Uterus (tissue), 4 donors: ENCODE results near the gene UMODL1. TPM values are rescaled to one million over a fixed set of nuclear protein-coding genes. Genes with fewer than 3 reads are reported as not detected.

ENCODE experiments used
- DNase-seq, 2 donors: peaks; one replicate each; pipeline ENCODE4 v3.0.0-alpha.2; 2019 to 2020
- H3K27ac ChIP-seq, 2 donors: fragments of 200-600 bp; sonication (generic); 1 replicate in 1 of 2; 2 replicates in 1 of 2; pipeline ENCODE4 v1.5.1; 2016 to 2018
- H3K27me3 ChIP-seq, 2 donors: fragments of 200-600 bp; sonication (generic); one replicate each; pipeline ENCODE4 v1.5.1; 2018 to 2019; ENCODE audit warnings: control low read depth in 1 of 2
- H3K36me3 ChIP-seq, 2 donors: fragments of 200-600 bp; sonication (generic); one replicate each; pipeline ENCODE4 v1.5.1; 2019; ENCODE audit warnings: control low read depth in 1 of 2
- H3K4me1 ChIP-seq, 2 donors: fragments of 200-600 bp; sonication (generic); one replicate each; pipeline ENCODE4 v1.5.1; 2018 to 2019; ENCODE audit warnings: control low read depth in 1 of 2
- H3K4me3 ChIP-seq, 2 donors: fragments of 200-600 bp; sonication (generic); 1 replicate in 1 of 2; 2 replicates in 1 of 2; pipeline ENCODE4 v1.5.1; 2018 to 2019; ENCODE audit warnings: mild to moderate bottlenecking in 1 of 2
- H3K9me3 ChIP-seq, 2 donors: fragments of 200-600 bp; sonication (generic); one replicate each; pipeline ENCODE4 v1.5.1; 2019; ENCODE audit warnings: control low read depth in 1 of 2
- POLR2A ChIP-seq, 2 donors: fragments of 450-650 bp; IDR thresholded peaks; one replicate each; pipeline ENCODE4 v1.6.1; 2016; ENCODE audit warnings: antibody characterized with exemption in 2 of 2, mild to moderate bottlenecking in 1 of 2, moderate library complexity in 1 of 2
- intact Hi-C: fragments of 100-400 bp; cut with DNase I; formaldehyde crosslinking; loops from one replicate; pipeline ENCODE4 v1.15.1; 2023; ENCODE audit warnings: low total_unique reads
- total RNA-seq, 4 donors: library from RNA; depleted of rRNA in 3 of 4; stranded (reverse); fragments of >200 nt in 3 of 4; gene quantifications; one replicate each; pipeline versions ENCODE4 v1.1.0 to v1.2.4, GENCODE V29; 2014 to 2023
- TF ChIP-seq, protein P1 (sequence below), 4 experiments: fragments of 200-600 bp in 2 of 4; fragments of 450-650 bp in 2 of 4; sonication (generic) in 2 of 4; IDR thresholded peaks; one replicate each; pipeline ENCODE4 v1.5.1; 2016 to 2019; ENCODE audit warnings: antibody characterized with exemption in 4 of 4, mild to moderate bottlenecking in 2 of 4, moderate library complexity in 1 of 4
- donor health status: DM: yes; HTN: yes; CAD: no.

Gene UMODL1
- total RNA-seq, 4 donors from 2014 or later, result not detected

- H3K27ac ChIP-seq, result no peak overlapping the region
- no peaks in the 10 kb centered on the region for H3K9me3 ChIP-seq
- no peak overlapping the region for H3K4me3 ChIP-seq
- TF ChIP-seq, protein P1, sequence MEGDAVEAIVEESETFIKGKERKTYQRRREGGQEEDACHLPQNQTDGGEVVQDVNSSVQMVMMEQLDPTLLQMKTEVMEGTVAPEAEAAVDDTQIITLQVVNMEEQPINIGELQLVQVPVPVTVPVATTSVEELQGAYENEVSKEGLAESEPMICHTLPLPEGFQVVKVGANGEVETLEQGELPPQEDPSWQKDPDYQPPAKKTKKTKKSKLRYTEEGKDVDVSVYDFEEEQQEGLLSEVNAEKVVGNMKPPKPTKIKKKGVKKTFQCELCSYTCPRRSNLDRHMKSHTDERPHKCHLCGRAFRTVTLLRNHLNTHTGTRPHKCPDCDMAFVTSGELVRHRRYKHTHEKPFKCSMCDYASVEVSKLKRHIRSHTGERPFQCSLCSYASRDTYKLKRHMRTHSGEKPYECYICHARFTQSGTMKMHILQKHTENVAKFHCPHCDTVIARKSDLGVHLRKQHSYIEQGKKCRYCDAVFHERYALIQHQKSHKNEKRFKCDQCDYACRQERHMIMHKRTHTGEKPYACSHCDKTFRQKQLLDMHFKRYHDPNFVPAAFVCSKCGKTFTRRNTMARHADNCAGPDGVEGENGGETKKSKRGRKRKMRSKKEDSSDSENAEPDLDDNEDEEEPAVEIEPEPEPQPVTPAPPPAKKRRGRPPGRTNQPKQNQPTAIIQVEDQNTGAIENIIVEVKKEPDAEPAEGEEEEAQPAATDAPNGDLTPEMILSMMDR (IDR thresholded peaks at IDR 0.05), result no peak
- no peak for TF ChIP-seq POLR2A (IDR thresholded peaks at IDR 0.05)
- H3K36me3 ChIP-seq, result no peaks in the 10 kb centered on the region
- intact Hi-C loops, result no loop called here
- no peaks in the 10 kb centered on the region for H3K27me3 ChIP-seq
- DNase-seq, result no peak
- H3K4me1 ChIP-seq, result no peaks in the 10 kb centered on the region
These were observed 66.2 kb downstream of the UMODL1 start for GRCh38 chr21:42137191-42137904.

DNA sequence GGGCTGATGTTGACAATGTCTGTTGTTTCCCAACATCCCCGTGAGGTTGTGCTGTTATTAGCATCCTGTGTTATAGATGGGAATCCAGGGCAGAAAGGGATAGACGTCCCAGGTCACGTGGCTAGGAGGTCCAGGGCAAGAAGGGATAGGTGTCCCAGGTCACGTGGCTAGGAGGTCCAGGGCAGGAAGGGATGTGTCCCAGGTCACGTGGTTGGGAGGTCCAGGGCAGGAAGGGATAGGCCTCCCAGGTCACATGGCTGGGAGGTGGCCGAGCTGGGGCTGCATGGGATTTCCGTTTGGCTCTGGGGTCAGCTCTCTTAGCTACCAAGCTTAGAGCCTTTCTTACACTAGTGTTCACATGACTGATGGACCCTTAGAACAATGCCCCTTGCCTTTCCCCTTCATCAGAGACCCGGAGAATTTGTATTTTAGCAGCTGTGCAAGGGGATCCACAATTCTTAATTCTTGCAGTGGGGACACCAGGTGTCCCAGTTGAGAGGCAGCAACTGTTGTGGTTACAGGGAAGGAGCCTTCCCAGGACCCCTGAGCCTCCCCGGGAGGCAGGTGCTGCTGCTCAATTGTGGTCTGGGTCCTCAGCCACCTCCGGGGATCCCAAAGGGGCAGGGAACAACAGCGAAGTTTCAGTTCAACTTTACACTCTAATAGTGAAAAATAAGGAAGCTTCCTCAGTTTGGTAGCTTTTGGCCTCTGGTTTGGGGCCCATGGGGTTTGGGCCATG lies 69.2 kb downstream of the UMODL1 start:
- no peak for TF ChIP-seq POLR2A (IDR thresholded peaks at IDR 0.05)
- TF ChIP-seq, protein P1 (IDR thresholded peaks at IDR 0.05), result no peak
- Histone ChIP-seq H3K27ac (no peak overlapping the region), H3K36me3 (no peaks in the 10 kb centered on the region), H3K27me3 (no peaks in the 10 kb centered on the region), H3K4me1 (no peaks in the 10 kb centered on the region), H3K4me3 (no peak overlapping the region), H3K9me3 (no peaks in the 10 kb centered on the region)
- no peak for DNase-seq
- intact Hi-C loops, result no loop called here

GRCh38 chr21:42141643-42142042 lies 70.5 kb downstream of the UMODL1 start:
- Histone ChIP-seq H3K4me1 (no peaks in the 10 kb centered on the region), H3K27me3 (no peaks in the 10 kb centered on the region), H3K27ac (no peak overlapping the region), H3K36me3 (no peaks in the 10 kb centered on the region), H3K9me3 (no peaks in the 10 kb centered on the region), H3K4me3 (no peak overlapping the region)
- intact Hi-C loops, result no loop called here
- DNase-seq, result no peak
- TF ChIP-seq POLR2A (IDR thresholded peaks at IDR 0.05), result no peak
- TF ChIP-seq, protein P1 (IDR thresholded peaks at IDR 0.05), result no peak

GRCh38 chr21:42142141-42142540 lies 71.0 kb downstream of the UMODL1 start:
- DNase-seq, result no peak
- H3K4me1 ChIP-seq, result no peaks in the 10 kb centered on the region
- H3K27me3 ChIP-seq, result no peaks in the 10 kb centered on the region
- no peak for TF ChIP-seq POLR2A (IDR thresholded peaks at IDR 0.05)
- TF ChIP-seq, protein P1 (IDR thresholded peaks at IDR 0.05), result no peak
- H3K27ac ChIP-seq, result no peak overlapping the region
- intact Hi-C loops, result no loop called here
- no peaks in the 10 kb centered on the region for H3K36me3 ChIP-seq
- no peak overlapping the region for H3K4me3 ChIP-seq
- no peaks in the 10 kb centered on the region for H3K9me3 ChIP-seq

DNA sequence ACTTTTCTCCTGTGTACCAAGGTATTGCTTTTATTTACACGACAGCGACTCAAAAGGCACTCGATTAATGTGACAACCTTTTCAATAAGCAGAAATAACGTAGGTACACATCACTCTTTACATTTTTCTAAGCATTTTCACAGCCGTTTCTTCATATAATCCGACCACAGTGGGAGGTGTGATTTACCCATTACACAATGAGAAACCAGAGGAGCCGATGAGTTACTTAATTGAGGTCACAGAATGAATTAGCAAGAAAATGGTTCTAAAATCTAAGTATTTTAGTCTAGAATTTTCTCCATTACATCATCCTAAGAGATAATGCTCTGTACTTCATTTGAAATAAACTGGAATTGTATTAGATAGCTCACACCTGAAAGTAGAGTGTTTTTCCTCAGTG lies 71.5 kb downstream of the UMODL1 start:
- Histone ChIP-seq H3K9me3 (no peaks in the 10 kb centered on the region), H3K27me3 (no peaks in the 10 kb centered on the region), H3K36me3 (no peaks in the 10 kb centered on the region), H3K4me1 (no peaks in the 10 kb centered on the region), H3K4me3 (no peak overlapping the region), H3K27ac (no peak overlapping the region)
- intact Hi-C loops, result no loop called here
- TF ChIP-seq POLR2A (IDR thresholded peaks at IDR 0.05), result no peak
- TF ChIP-seq, protein P1 (IDR thresholded peaks at IDR 0.05), result no peak
- DNase-seq, result no peak
